A673 (cell line): ENCODE results near the gene TLR5.

Source experiments
- CTCF ChIP-seq: fragments of 300-800, 200-600 bp; sonication (generic); conservative IDR thresholded peaks from 2 replicates; pipeline ENCODE4 v1.5.1; 2017; ENCODE audit warnings: low read depth, mild to moderate bottlenecking, antibody characterized with exemption, low read length, moderate library complexity, mixed read lengths
- EZH2 ChIP-seq: fragments of 200-600 bp; sonication (generic); IDR thresholded peaks from 2 replicates; pipeline ENCODE4 v1.6.1; 2017; ENCODE audit warnings: borderline replicate concordance, low read depth, mild to moderate bottlenecking, mixed read lengths, antibody characterized with exemption, low read length; ENCODE audit not compliant: poor library complexity, severe bottlenecking

- TF ChIP-seq CTCF (no peak), EZH2 (no peak)
These were observed 28.2 kb downstream of the TLR5 start for GRCh38 chr1:223114871-223115270.
